Stimulated activated naive B cell treated with anti-CD40 and anti-IgM and Interleukin-4, amounts not matched to agents 10 μg/mL and 1 μg/mL and 100 μg/mL, for 72 hours (primary cell): Measurements from ENCODE around the gene MLX.
"Not testable (repeated sequence)": the region's sequence is repeated elsewhere in the genome, so short reads cannot be mapped to it uniquely, and the experiment has no call there.

ENCODE experiments used
- ATAC-seq, 2 donors: fragments of 150-1000 bp; cut with Tn5 transposase; replicated peaks; 2 replicates each; pipeline ENCODE4 v1.10.0; 2021; ENCODE audit warnings: moderate library complexity in 1 of 2
- DNase-seq: peaks from one replicate; pipeline ENCODE4 v3.0.0; 2021
- H3K27ac Mint-ChIP-seq: one replicate; pipeline ENCODE4 v1.8.0; 2022; ENCODE audit warnings: mild to moderate bottlenecking, mixed read lengths
- H3K27me3 Mint-ChIP-seq, 2 donors: one replicate each; pipeline ENCODE4 v1.8.0; 2022; ENCODE audit warnings: mixed read lengths in 2 of 2
- H3K36me3 Mint-ChIP-seq, 2 donors: one replicate each; pipeline ENCODE4 v1.8.0; 2022; ENCODE audit warnings: mixed read lengths in 2 of 2, mild to moderate bottlenecking in 1 of 2
- H3K4me1 Mint-ChIP-seq, 2 donors: one replicate each; pipeline ENCODE4 v1.8.0; 2022; ENCODE audit warnings: mixed read lengths in 2 of 2, mild to moderate bottlenecking in 1 of 2
- H3K4me3 Mint-ChIP-seq, 2 donors: one replicate each; pipeline ENCODE4 v1.8.0; 2022; ENCODE audit warnings: mild to moderate bottlenecking in 2 of 2, mixed read lengths in 2 of 2, moderate library complexity in 1 of 2
- H3K9me3 Mint-ChIP-seq, 2 donors: one replicate each; pipeline ENCODE4 v1.8.0; 2022; ENCODE audit warnings: mixed read lengths in 2 of 2, mild to moderate bottlenecking in 1 of 2

Gene MLX

GRCh38 chr17:42543190-42544079 is 23.5 kb upstream of the MLX start:
- H3K36me3 Mint-ChIP-seq, result peaks cover 25 to 35% of the 10 kb centered on the region in 2 donors
- peaks cover 3 to 27% of the 10 kb centered on the region in 2 donors for H3K4me1 Mint-ChIP-seq
- no peak overlapping the region for H3K27ac Mint-ChIP-seq
- no peaks in the 10 kb centered on the region for H3K9me3 Mint-ChIP-seq
- no peaks in the 10 kb centered on the region for H3K27me3 Mint-ChIP-seq
- no peak for DNase-seq
- H3K4me3 Mint-ChIP-seq, result no peak overlapping the region
- ATAC-seq, result no peak

GRCh38 chr17:42544874-42545283 is 22.0 kb upstream of the MLX start:
- Mint-ChIP-seq H3K36me3 (peaks cover 16 to 28% of the 10 kb centered on the region in 2 donors), H3K4me1 (peaks cover 6 to 29% of the 10 kb centered on the region in 2 donors), H3K9me3 (no peaks in the 10 kb centered on the region), H3K4me3 (no peak overlapping the region), H3K27me3 (no peaks in the 10 kb centered on the region), H3K27ac (peak overlapping the region; percentile 14)
- ATAC-seq (no peak), DNase-seq (no peak)

GRCh38 chr17:42545755-42546505 is 21.0 kb upstream of the MLX start:
- peaks cover 8 to 33% of the 10 kb centered on the region in 2 donors for H3K4me1 Mint-ChIP-seq
- not testable (repeated sequence) for H3K9me3 Mint-ChIP-seq, ATAC-seq, H3K4me3 Mint-ChIP-seq, H3K27me3 Mint-ChIP-seq, DNase-seq
- peaks cover 10 to 26% of the 10 kb centered on the region in 2 donors for H3K36me3 Mint-ChIP-seq
- peak overlapping the region; percentile 65 for H3K27ac Mint-ChIP-seq

- H3K9me3 Mint-ChIP-seq, result no peaks in the 10 kb centered on the region
- H3K4me1 Mint-ChIP-seq, result peaks cover 8 to 35% of the 10 kb centered on the region in 2 donors
- no peak for DNase-seq
- H3K4me3 Mint-ChIP-seq, result peak overlapping the region; percentile 36 to 69
- H3K36me3 Mint-ChIP-seq, result peaks cover 10 to 26% of the 10 kb centered on the region in 2 donors
- no peak for ATAC-seq
- peak overlapping the region; percentile 85 for H3K27ac Mint-ChIP-seq
- no peaks in the 10 kb centered on the region for H3K27me3 Mint-ChIP-seq
These were observed 19.9 kb upstream of the MLX start for GRCh38 chr17:42547001-42547461.

GRCh38 chr17:42547698-42548069 is 19.2 kb upstream of the MLX start:
- no peaks in the 10 kb centered on the region for H3K9me3 Mint-ChIP-seq
- ATAC-seq, result no peak
- peak overlapping the region; percentile 50 to 76 for H3K4me3 Mint-ChIP-seq
- DNase-seq, result no peak
- H3K4me1 Mint-ChIP-seq, result peaks cover 11 to 36% of the 10 kb centered on the region in 2 donors
- H3K27ac Mint-ChIP-seq, result no peak overlapping the region
- no peaks in the 10 kb centered on the region for H3K27me3 Mint-ChIP-seq
- H3K36me3 Mint-ChIP-seq, result peaks cover 11 to 30% of the 10 kb centered on the region in 2 donors

GRCh38 chr17:42548070-42548837 is 18.6 kb upstream of the MLX start:
- Mint-ChIP-seq H3K9me3 (no peaks in the 10 kb centered on the region), H3K36me3 (peaks cover 6 to 28% of the 10 kb centered on the region in 2 donors), H3K27me3 (no peaks in the 10 kb centered on the region), H3K27ac (no peak overlapping the region), H3K4me1 (peaks cover 11 to 42% of the 10 kb centered on the region in 2 donors), H3K4me3 (peak overlapping the region; percentile 59 to 76)
- ATAC-seq, result peak; percentile 90 to 94
- peak; percentile 81 for DNase-seq

GRCh38 chr17:42548993-42549755 is 17.7 kb upstream of the MLX start:
- Mint-ChIP-seq H3K36me3 (peaks cover 5 to 29% of the 10 kb centered on the region in 2 donors), H3K9me3 (no peaks in the 10 kb centered on the region), H3K4me3 (peak overlapping the region; percentile 66 to 76), H3K4me1 (peaks cover 16 to 51% of the 10 kb centered on the region in 2 donors), H3K27me3 (no peaks in the 10 kb centered on the region), H3K27ac (no peak overlapping the region)
- no peak for ATAC-seq
- DNase-seq, result no peak

- H3K27ac Mint-ChIP-seq, result peak within 1 kb of the TSS; percentile 92
- H3K36me3 Mint-ChIP-seq, result peaks cover 2 to 25% of the 10 kb centered on the region in 2 donors
- peaks cover 27 to 51% of the 10 kb centered on the region in 2 donors for H3K4me1 Mint-ChIP-seq
These were observed 14.2 kb upstream of the MLX start, which contains the start of gene HSD17B1 for GRCh38 chr17:42552736-42553135. HSD17B1 (plus strand) TSS chr17:42552923; CDS start chr17:42552934, 11 bp downstream.

GRCh38 chr17:42553161-42553818 is 13.6 kb upstream of the MLX start:
- ATAC-seq, result no peak
- H3K4me1 Mint-ChIP-seq, result peaks cover 27 to 47% of the 10 kb centered on the region in 2 donors

More at GRCh38 chr17:42552736-42553135, 14.2 kb upstream of the MLX start, which contains the start of gene HSD17B1:
- not testable (repeated sequence) for ATAC-seq, H3K27me3 Mint-ChIP-seq, H3K9me3 Mint-ChIP-seq, DNase-seq
- peak within 1 kb of the TSS; percentile 93 to 99 for H3K4me3 Mint-ChIP-seq

GRCh38 chr17:42553866-42554249 is 13.0 kb upstream of the MLX start:
- H3K9me3 Mint-ChIP-seq, result no peaks in the 10 kb centered on the region
- peaks cover 26 to 44% of the 10 kb centered on the region in 2 donors for H3K4me1 Mint-ChIP-seq
- no peak for DNase-seq
- no peaks in the 10 kb centered on the region for H3K27me3 Mint-ChIP-seq
- H3K36me3 Mint-ChIP-seq, result peaks cover 2 to 25% of the 10 kb centered on the region in 2 donors
- peak overlapping the region; percentile 93 to 99 for H3K4me3 Mint-ChIP-seq
- peak overlapping the region; percentile 98 for H3K27ac Mint-ChIP-seq
- peak; percentile 4 to 26 for ATAC-seq

More at GRCh38 chr17:42553161-42553818, 13.6 kb upstream of the MLX start:
- no peak for DNase-seq
- no peaks in the 10 kb centered on the region for H3K9me3 Mint-ChIP-seq
- peak overlapping the region; percentile 93 to 99 for H3K4me3 Mint-ChIP-seq
- H3K27ac Mint-ChIP-seq, result peak overlapping the region; percentile 92
- peaks cover 2 to 25% of the 10 kb centered on the region in 2 donors for H3K36me3 Mint-ChIP-seq
- no peaks in the 10 kb centered on the region for H3K27me3 Mint-ChIP-seq

- peak; percentile 92 to 94 for ATAC-seq
- peak overlapping the region; percentile 93 to 99 for H3K4me3 Mint-ChIP-seq
- no peaks in the 10 kb centered on the region for H3K9me3 Mint-ChIP-seq
- H3K27me3 Mint-ChIP-seq, result no peaks in the 10 kb centered on the region
- peaks cover 2 to 25% of the 10 kb centered on the region in 2 donors for H3K36me3 Mint-ChIP-seq
- H3K4me1 Mint-ChIP-seq, result peaks cover 21 to 38% of the 10 kb centered on the region in 2 donors
- H3K27ac Mint-ChIP-seq, result peak overlapping the region; percentile 98
- peak; percentile 85 for DNase-seq
These were observed 12.4 kb upstream of the MLX start for GRCh38 chr17:42554250-42555121.

- Mint-ChIP-seq H3K27me3 (no peaks in the 10 kb centered on the region), H3K4me1 (peaks cover 23 to 38% of the 10 kb centered on the region in 2 donors), H3K27ac (peak overlapping the region; percentile 98), H3K36me3 (peaks cover 4 to 25% of the 10 kb centered on the region in 2 donors), H3K9me3 (no peaks in the 10 kb centered on the region), H3K4me3 (peak overlapping the region; percentile 93 to 99)
- DNase-seq (no peak), ATAC-seq (peak; percentile 18 to 20)
These were observed 11.7 kb upstream of the MLX start for GRCh38 chr17:42555122-42555622.
